ENCODE measurements around the gene CACNA1I.
"Not testable (repeated sequence)": the region's sequence is repeated elsewhere in the genome, so short reads cannot be mapped to it uniquely, and the experiment has no call there.

CACNA1I gene

DNA sequence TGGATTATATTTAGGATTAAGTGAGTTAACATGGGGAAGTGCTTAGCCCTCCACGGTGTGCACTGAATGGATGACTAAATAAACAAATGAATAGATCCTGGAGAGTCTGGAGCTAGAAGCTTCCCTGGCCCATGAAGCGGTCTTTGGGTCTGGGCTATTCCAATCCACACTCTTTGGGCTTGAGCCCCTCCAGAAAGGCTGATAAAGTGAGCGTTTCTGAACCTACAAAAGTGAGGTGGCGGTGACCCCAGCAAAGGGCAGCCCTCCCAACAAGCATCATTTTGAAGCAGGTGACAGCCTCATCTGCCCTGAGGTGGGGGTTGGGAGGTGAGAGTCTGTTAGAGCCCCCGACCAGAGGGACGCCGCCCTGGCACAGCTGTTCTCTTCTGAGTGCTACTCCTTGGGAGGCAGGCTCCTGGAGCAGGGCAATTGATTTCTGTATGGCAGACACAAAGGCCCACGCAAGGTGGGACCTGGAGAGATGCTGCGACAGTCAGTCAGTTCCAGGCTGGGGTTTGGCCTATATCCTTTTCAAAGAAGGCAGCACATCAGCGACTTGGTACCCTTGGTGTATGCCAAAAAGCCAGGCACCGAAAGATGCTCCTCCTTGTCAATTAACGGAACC lies 157.8 kb downstream of the CACNA1I start:
- H3K36me3 ChIP-seq (ENCODE audit: insufficient read depth, low read length), result no peaks in the 10 kb centered on the region
- WGBS, result 87% methylated on average over 12 of the region's 12 CpGs
- no peaks in the 10 kb centered on the region for H3K27me3 ChIP-seq (ENCODE audit: insufficient read depth, low read length)
- no peak overlapping the region for H3K27ac ChIP-seq (ENCODE audit: low read depth, low read length)
- peaks cover 3% of the 10 kb centered on the region; the same call in 1 of the 2 replicates for H3K4me1 ChIP-seq (ENCODE audit: insufficient read depth, low read length)
- H3K9ac ChIP-seq (ENCODE audit: low read depth, low read length), result no peak overlapping the region
- no peak overlapping the region for H3K4me3 ChIP-seq (ENCODE audit: low read length)
- no peaks in the 10 kb centered on the region for H3K9me3 ChIP-seq (ENCODE audit: insufficient read depth, low read depth, low read length)

- Histone ChIP-seq H3K9ac (ENCODE audit: low read depth, low read length) (no peak overlapping the region), H3K36me3 (ENCODE audit: insufficient read depth, low read length) (no peaks in the 10 kb centered on the region), H3K4me1 (ENCODE audit: insufficient read depth, low read length) (peaks cover 3% of the 10 kb centered on the region; the same call in 1 of the 2 replicates), H3K27ac (ENCODE audit: low read depth, low read length) (no peak overlapping the region), H3K9me3 (ENCODE audit: insufficient read depth, low read depth, low read length) (no peaks in the 10 kb centered on the region), H3K27me3 (ENCODE audit: insufficient read depth, low read length) (no peaks in the 10 kb centered on the region), H3K4me3 (ENCODE audit: low read length) (no peak overlapping the region)
- WGBS, result 88% methylated on average over 13 of the region's 13 CpGs
Observed at GRCh38 chr22:39729141-39729934, 158.8 kb downstream of the CACNA1I start.

DNA sequence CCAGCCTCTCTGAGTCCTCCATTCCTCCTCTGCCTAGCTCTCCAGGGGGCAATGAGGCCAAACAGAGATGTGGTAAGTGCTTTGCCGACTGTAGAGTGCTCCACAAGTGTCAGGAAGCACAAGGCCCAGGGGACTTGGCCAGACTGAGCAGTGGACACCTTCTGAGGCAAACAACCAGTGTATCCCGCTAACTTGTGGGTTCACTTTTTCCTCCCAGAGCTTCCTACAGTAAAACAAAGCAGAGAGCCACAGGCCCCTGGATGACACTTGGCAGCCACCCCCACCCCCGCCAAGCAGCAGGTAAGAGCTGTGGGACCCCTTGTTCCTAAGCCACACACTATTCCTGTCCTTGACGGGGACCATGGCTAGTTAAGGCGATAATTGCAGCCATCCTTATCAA lies 160.9 kb downstream of the CACNA1I start:
- 93% methylated on average over 5 of the region's 5 CpGs for WGBS
- Histone ChIP-seq H3K9ac (ENCODE audit: low read depth, low read length) (no peak overlapping the region), H3K4me1 (ENCODE audit: insufficient read depth, low read length) (peaks cover 3% of the 10 kb centered on the region; the same call in 1 of the 2 replicates), H3K27me3 (ENCODE audit: insufficient read depth, low read length) (no peaks in the 10 kb centered on the region), H3K27ac (ENCODE audit: low read depth, low read length) (no peak overlapping the region), H3K9me3 (ENCODE audit: insufficient read depth, low read depth, low read length) (no peaks in the 10 kb centered on the region), H3K36me3 (ENCODE audit: insufficient read depth, low read length) (no peaks in the 10 kb centered on the region), H3K4me3 (ENCODE audit: low read length) (no peak overlapping the region)

DNA sequence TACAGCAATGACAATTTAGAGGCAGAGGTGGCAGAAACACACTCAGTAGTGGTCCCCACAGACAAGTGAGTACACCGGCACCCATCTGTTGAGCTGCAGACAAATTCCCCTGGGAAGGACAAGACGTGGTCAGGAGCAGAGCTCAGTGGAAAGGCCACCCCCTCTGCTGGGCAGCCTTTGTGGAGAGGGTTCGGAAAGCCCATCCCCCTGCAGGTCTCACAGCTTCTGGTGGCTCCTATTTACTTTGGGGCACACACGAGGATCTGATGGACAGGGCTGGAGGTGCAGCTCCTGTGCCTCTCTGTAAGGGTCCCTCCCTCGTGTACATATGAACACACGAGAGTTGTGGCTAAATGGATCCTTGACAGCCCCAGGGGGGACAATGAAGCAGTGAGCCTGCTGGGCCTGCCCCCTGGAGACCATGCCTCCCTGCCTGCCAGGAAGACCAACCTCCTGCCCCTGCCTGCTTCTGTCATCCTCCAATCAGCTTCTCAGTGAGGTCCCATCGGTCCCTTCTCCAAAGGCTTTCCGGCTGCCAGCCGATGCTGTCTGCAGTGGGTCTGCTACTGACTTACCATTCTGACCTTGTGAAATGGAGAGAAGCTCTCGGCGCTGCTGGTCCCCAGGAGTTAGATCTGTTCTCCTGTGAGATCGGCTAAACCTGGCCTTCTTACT lies 161.5 kb downstream of the CACNA1I start:
- peaks cover 3% of the 10 kb centered on the region; the same call in 1 of the 2 replicates for H3K4me1 ChIP-seq (ENCODE audit: insufficient read depth, low read length)
- WGBS, result 77% methylated on average over 12 of the region's 12 CpGs
- H3K4me3 ChIP-seq (ENCODE audit: low read length), result no peak overlapping the region
- no peaks in the 10 kb centered on the region for H3K9me3 ChIP-seq (ENCODE audit: insufficient read depth, low read depth, low read length)
- no peaks in the 10 kb centered on the region for H3K36me3 ChIP-seq (ENCODE audit: insufficient read depth, low read length)
- no peaks in the 10 kb centered on the region for H3K27me3 ChIP-seq (ENCODE audit: insufficient read depth, low read length)
- H3K27ac ChIP-seq (ENCODE audit: low read depth, low read length), result no peak overlapping the region
- no peak overlapping the region for H3K9ac ChIP-seq (ENCODE audit: low read depth, low read length)

- WGBS, result 92% methylated on average over 8 of the region's 8 CpGs
- Histone ChIP-seq H3K4me3 (ENCODE audit: low read length) (no peak overlapping the region), H3K9ac (ENCODE audit: low read depth, low read length) (no peak overlapping the region), H3K4me1 (ENCODE audit: insufficient read depth, low read length) (peaks cover 3% of the 10 kb centered on the region; the same call in 1 of the 2 replicates), H3K27ac (ENCODE audit: low read depth, low read length) (no peak overlapping the region), H3K27me3 (ENCODE audit: insufficient read depth, low read length) (no peaks in the 10 kb centered on the region), H3K36me3 (ENCODE audit: insufficient read depth, low read length) (no peaks in the 10 kb centered on the region), H3K9me3 (ENCODE audit: insufficient read depth, low read depth, low read length) (no peaks in the 10 kb centered on the region)
Observed at GRCh38 chr22:39732625-39733024, 162.1 kb downstream of the CACNA1I start.

DNA sequence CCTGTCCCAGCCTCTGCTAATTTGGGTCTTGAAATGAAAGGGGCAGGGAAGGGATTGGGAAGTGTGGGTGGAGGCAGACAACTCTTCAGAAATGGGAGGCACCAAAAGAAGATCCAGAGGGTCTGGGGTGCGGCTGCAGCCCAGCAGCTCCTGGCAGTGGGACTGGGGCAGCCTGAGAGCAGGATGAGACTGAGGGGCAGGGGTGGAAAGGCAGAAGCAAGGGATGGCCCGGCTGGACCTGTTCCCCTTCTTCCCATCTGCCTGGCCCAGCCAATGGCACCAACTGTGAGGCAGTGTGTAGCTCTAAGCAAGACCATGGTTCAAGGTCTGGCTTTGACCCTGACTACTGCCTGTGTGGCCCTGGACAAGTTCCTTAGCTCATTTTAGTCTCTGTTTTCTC lies 162.6 kb downstream of the CACNA1I start:
- Histone ChIP-seq H3K9me3 (ENCODE audit: insufficient read depth, low read depth, low read length) (no peaks in the 10 kb centered on the region), H3K9ac (ENCODE audit: low read depth, low read length) (no peak overlapping the region), H3K27me3 (ENCODE audit: insufficient read depth, low read length) (no peaks in the 10 kb centered on the region), H3K36me3 (ENCODE audit: insufficient read depth, low read length) (no peaks in the 10 kb centered on the region), H3K27ac (ENCODE audit: low read depth, low read length) (no peak overlapping the region), H3K4me1 (ENCODE audit: insufficient read depth, low read length) (peaks cover 3% of the 10 kb centered on the region; the same call in 1 of the 2 replicates), H3K4me3 (ENCODE audit: low read length) (no peak overlapping the region)
- WGBS, result 82% methylated on average over 2 of the region's 2 CpGs

DNA sequence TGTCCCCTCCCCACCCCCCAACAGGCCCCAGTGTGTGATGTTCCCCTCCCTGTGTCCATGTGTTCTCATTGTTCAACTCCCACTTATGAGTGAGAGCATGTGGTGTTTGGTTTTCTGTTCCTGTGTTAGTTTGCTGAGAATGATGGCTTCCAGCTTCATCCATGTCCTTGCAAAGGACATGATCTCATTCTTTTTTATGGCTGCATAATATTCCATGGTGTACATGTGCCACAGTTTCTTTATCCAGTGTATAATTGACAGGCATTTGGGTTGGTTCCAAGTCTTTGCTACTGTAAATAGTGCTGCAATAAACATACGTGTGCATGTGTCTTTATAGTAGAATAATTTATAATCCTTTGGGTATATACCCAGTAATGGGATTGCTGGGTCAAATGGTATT lies 163.5 kb downstream of the CACNA1I start:
- H3K36me3 ChIP-seq (ENCODE audit: insufficient read depth, low read length); H3K27ac ChIP-seq (ENCODE audit: low read depth, low read length); H3K9ac ChIP-seq (ENCODE audit: low read depth, low read length); H3K4me1 ChIP-seq (ENCODE audit: insufficient read depth, low read length); H3K27me3 ChIP-seq (ENCODE audit: insufficient read depth, low read length); H3K4me3 ChIP-seq (ENCODE audit: low read length); H3K9me3 ChIP-seq (ENCODE audit: insufficient read depth, low read depth, low read length): not testable (repeated sequence)
- WGBS, result no CpG with 5 or more reads among the region's 1 CpG

- WGBS, result 81% methylated on average over 5 of the region's 5 CpGs
Observed at GRCh38 chr22:39734866-39735265, 164.3 kb downstream of the CACNA1I start.

GRCh38 chr22:39735776-39736175 lies 165.2 kb downstream of the CACNA1I start:
- Histone ChIP-seq H3K36me3 (ENCODE audit: insufficient read depth, low read length) (no peaks in the 10 kb centered on the region), H3K4me3 (ENCODE audit: low read length) (no peak overlapping the region), H3K27me3 (ENCODE audit: insufficient read depth, low read length) (no peaks in the 10 kb centered on the region), H3K4me1 (ENCODE audit: insufficient read depth, low read length) (peaks cover 3% of the 10 kb centered on the region; the same call in 1 of the 2 replicates), H3K9me3 (ENCODE audit: insufficient read depth, low read depth, low read length) (no peaks in the 10 kb centered on the region), H3K27ac (ENCODE audit: low read depth, low read length) (no peak overlapping the region), H3K9ac (ENCODE audit: low read depth, low read length) (no peak overlapping the region)
- 90% methylated on average over 10 of the region's 10 CpGs for WGBS

More at GRCh38 chr22:39734866-39735265, 164.3 kb downstream of the CACNA1I start:
- no peaks in the 10 kb centered on the region for H3K36me3 ChIP-seq (ENCODE audit: insufficient read depth, low read length)
- H3K9ac ChIP-seq (ENCODE audit: low read depth, low read length), result no peak overlapping the region
- no peak overlapping the region for H3K4me3 ChIP-seq (ENCODE audit: low read length)
- H3K4me1 ChIP-seq (ENCODE audit: insufficient read depth, low read length), result peaks cover 3% of the 10 kb centered on the region; the same call in 1 of the 2 replicates
- H3K27me3 ChIP-seq (ENCODE audit: insufficient read depth, low read length), result no peaks in the 10 kb centered on the region
- no peak overlapping the region for H3K27ac ChIP-seq (ENCODE audit: low read depth, low read length)
- no peaks in the 10 kb centered on the region for H3K9me3 ChIP-seq (ENCODE audit: insufficient read depth, low read depth, low read length)

- Histone ChIP-seq H3K27me3 (ENCODE audit: insufficient read depth, low read length) (peaks cover 4% of the 10 kb centered on the region; the same call in 1 of the 2 replicates), H3K9me3 (ENCODE audit: insufficient read depth, low read depth, low read length) (no peaks in the 10 kb centered on the region), H3K36me3 (ENCODE audit: insufficient read depth, low read length) (no peaks in the 10 kb centered on the region), H3K4me1 (ENCODE audit: insufficient read depth, low read length) (no peaks in the 10 kb centered on the region), H3K27ac (ENCODE audit: low read depth, low read length) (no peak overlapping the region), H3K4me3 (ENCODE audit: low read length) (no peak overlapping the region), H3K9ac (ENCODE audit: low read depth, low read length) (no peak overlapping the region)
- WGBS, result 81% methylated on average over 1 of the region's 1 CpG
Observed at GRCh38 chr22:39738746-39739145, 168.2 kb downstream of the CACNA1I start.
